Trophoblast cell (in vitro differentiated cells and primary cell): ENCODE data around the gene STON2.

ENCODE experiments used
- DNase-seq, 2 donors: peaks; one replicate each; pipeline ENCODE4 v3.0.0-alpha.2; 2016
- H2AFZ ChIP-seq: 2 replicates; pipeline ENCODE4 v1.6.1; 2013; ENCODE audit warnings: low read length, moderate library complexity, mild to moderate bottlenecking; ENCODE audit not compliant: insufficient read depth, poor library complexity
- H2AK5ac ChIP-seq: 2 replicates; pipeline ENCODE4 v1.6.1; 2013; ENCODE audit warnings: mild to moderate bottlenecking, low read length
- H2BK120ac ChIP-seq: 2 replicates; pipeline ENCODE4 v1.6.1; 2013; ENCODE audit warnings: low read length, mild to moderate bottlenecking, moderate library complexity; ENCODE audit not compliant: insufficient read depth, poor library complexity
- H2BK12ac ChIP-seq: 2 replicates; pipeline ENCODE4 v1.6.1; 2013; ENCODE audit warnings: mild to moderate bottlenecking, low read length, moderate library complexity
- H2BK5ac ChIP-seq: 2 replicates; pipeline ENCODE4 v1.6.1; 2013; ENCODE audit warnings: low read length, low read depth, moderate library complexity, mild to moderate bottlenecking; ENCODE audit not compliant: poor library complexity
- H3K14ac ChIP-seq: 2 replicates; pipeline ENCODE4 v1.6.1; 2013; ENCODE audit warnings: mild to moderate bottlenecking, low read length
- H3K18ac ChIP-seq: 2 replicates; pipeline ENCODE4 v1.6.1; 2013; ENCODE audit warnings: mild to moderate bottlenecking, low read length
- H3K23ac ChIP-seq: 2 replicates; pipeline ENCODE4 v1.6.1; 2013; ENCODE audit warnings: low read length
- H3K27ac ChIP-seq: 2 replicates; pipeline ENCODE4 v1.5.1; 2013; ENCODE audit warnings: low read depth, mild to moderate bottlenecking, inconsistent platforms, low read length, moderate library complexity
- H3K27me3 ChIP-seq: 2 replicates; pipeline ENCODE4 v1.6.1; 2013; ENCODE audit warnings: inconsistent platforms, mild to moderate bottlenecking, low read length, moderate library complexity; ENCODE audit not compliant: insufficient read depth
- H3K36me3 ChIP-seq, 2 experiments: 1 replicate in 1 of 2; 2 replicates in 1 of 2; pipeline ENCODE4 v1.6.1; 2013; ENCODE audit warnings: low read length in 2 of 2, mild to moderate bottlenecking in 2 of 2, moderate library complexity in 1 of 2; ENCODE audit not compliant: insufficient read depth in 2 of 2, control insufficient read depth in 1 of 2
- H3K4ac ChIP-seq: 2 replicates; pipeline ENCODE4 v1.6.1; 2013; ENCODE audit warnings: low read depth, mild to moderate bottlenecking, low read length, moderate library complexity
- H3K4me1 ChIP-seq, 2 experiments: 1 replicate in 1 of 2; 2 replicates in 1 of 2; pipeline ENCODE4 v1.6.1; 2013; ENCODE audit warnings: low read length in 2 of 2, mild to moderate bottlenecking in 2 of 2, moderate library complexity in 1 of 2; ENCODE audit not compliant: insufficient read depth in 2 of 2, control insufficient read depth in 1 of 2
- H3K4me2 ChIP-seq: 2 replicates; pipeline ENCODE4 v1.6.1; 2013; ENCODE audit warnings: inconsistent platforms, mild to moderate bottlenecking, low read length, moderate library complexity
- H3K4me3 ChIP-seq: 2 replicates; pipeline ENCODE4 v1.5.1; 2013; ENCODE audit warnings: mild to moderate bottlenecking, low read depth, low read length, inconsistent platforms
- H3K79me1 ChIP-seq: one replicate; pipeline ENCODE4 v1.6.1; 2013; ENCODE audit warnings: low read length
- H3K79me2 ChIP-seq: 2 replicates; pipeline ENCODE4 v1.6.1; 2013; ENCODE audit warnings: low read length, mild to moderate bottlenecking; ENCODE audit not compliant: control insufficient read depth, insufficient read depth, poor library complexity
- H3K9ac ChIP-seq: 2 replicates; pipeline ENCODE4 v1.6.1; 2013; ENCODE audit warnings: mild to moderate bottlenecking, low read length
- H3K9me3 ChIP-seq: 2 replicates; pipeline ENCODE4 v1.6.1; 2013; ENCODE audit warnings: low read depth, mild to moderate bottlenecking, control low read depth, inconsistent platforms, low read length; ENCODE audit not compliant: insufficient read depth
- H4K12ac ChIP-seq: 2 replicates; pipeline ENCODE4 v1.6.1; 2013; ENCODE audit warnings: low read depth, mild to moderate bottlenecking, low read length, moderate library complexity
- H4K8ac ChIP-seq: 2 replicates; pipeline ENCODE4 v1.6.1; 2013; ENCODE audit warnings: low read depth, mild to moderate bottlenecking, low read length, moderate library complexity
- H4K91ac ChIP-seq: one replicate; pipeline ENCODE4 v1.6.1; 2013; ENCODE audit warnings: low read depth, mild to moderate bottlenecking, low read length, moderate library complexity
- WGBS: extraction: QIAGEN DNeasy Blood & Tissue Kit; methylation state at CpG from one replicate; pipeline ENCODE4 v1.1.7; 2013; ENCODE audit warnings: missing lambda C conversion rate; ENCODE audit not compliant: insufficient read length, insufficient coverage; ENCODE audit errors: extremely low coverage; 5-methylcytosine and 5-hydroxymethylcytosine counted together

Gene STON2

DNA sequence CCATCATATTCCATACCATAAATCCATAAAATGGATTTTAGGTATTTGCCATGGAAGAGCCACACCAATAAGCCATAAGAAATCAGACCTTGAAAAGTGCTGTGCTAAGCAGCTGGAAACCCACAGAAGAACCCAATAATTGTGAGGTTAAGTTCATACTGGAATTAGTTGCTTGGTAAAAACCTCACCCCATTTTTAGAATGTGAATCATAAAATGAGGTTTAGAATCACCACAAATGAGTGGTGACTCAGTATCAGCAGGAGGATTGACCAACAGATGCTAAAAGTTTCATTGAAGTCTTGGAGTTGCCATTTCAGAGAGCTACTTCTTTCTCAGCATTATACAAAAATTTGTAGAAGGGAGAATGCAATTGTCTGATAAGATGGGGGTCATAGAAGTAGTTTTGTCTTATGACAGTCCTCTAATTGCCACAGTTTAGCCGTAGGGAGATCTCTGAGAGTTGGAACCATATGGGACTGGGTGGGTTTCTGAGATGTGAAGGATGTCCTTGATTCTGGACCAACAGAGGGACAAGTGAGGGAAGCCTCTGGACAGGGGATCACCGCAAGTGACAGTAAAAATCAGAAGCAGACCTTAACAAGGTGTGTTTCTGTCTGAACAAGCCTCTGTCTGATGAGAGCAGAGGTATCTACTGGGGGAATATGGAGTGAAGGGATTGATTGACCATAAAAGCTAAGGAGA, 1.4 kb upstream of the STON2 start:
- Histone ChIP-seq H3K79me1 (peaks cover 12% of the 10 kb centered on the region), H3K9ac (no peak overlapping the region)
- no CpG with 5 or more reads among the region's 2 CpGs for WGBS

DNA sequence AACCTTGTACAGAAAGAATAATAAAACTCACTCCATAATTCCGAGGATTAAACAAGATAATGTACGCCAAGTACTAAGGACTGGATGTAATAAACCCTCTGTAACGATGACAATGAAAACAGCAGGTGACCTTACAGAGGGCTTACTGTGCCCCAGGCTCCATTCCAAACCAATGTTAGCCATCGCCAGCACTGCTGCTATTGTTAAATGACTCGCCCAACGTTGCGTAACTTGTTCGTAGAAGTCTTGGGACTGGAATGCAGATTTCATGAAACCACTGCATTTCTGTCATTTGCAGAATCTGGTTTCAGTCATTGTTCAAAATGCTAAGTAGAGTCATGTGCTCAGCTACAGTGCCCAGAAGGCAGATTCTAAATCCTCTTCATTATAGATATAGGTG, 728 bp upstream of the STON2 start:
- no peak overlapping the region for H4K8ac ChIP-seq
- no peak overlapping the region for H2AK5ac ChIP-seq
- no peak overlapping the region for H4K12ac ChIP-seq
- no CpG with 5 or more reads among the region's 8 CpGs for WGBS
- H2BK5ac ChIP-seq: peak overlapping the region; percentile 91
- peak overlapping the region; percentile 5 for H3K4me2 ChIP-seq
- peaks cover 2% of the 10 kb centered on the region for H3K79me2 ChIP-seq
- no peak overlapping the region for H3K4me3 ChIP-seq
- no peak overlapping the region for H3K4ac ChIP-seq
- H3K14ac ChIP-seq: no peak overlapping the region
- H3K9me3 ChIP-seq: no peaks in the 10 kb centered on the region
- H3K36me3 ChIP-seq: peaks cover 2% of the 10 kb centered on the region in 2 experiments
- no peak overlapping the region for H4K91ac ChIP-seq
- DNase-seq: peak; percentile 99 to 100
- no peak overlapping the region for H3K18ac ChIP-seq
- no peak overlapping the region for H3K23ac ChIP-seq
- H3K79me1 ChIP-seq: peaks cover 12% of the 10 kb centered on the region
- H3K27me3 ChIP-seq: no peaks in the 10 kb centered on the region
- H3K27ac ChIP-seq: peak overlapping the region; percentile 88
- H2BK12ac ChIP-seq: no peak overlapping the region
- no peak overlapping the region for H3K9ac ChIP-seq
- peaks cover 17 to 24% of the 10 kb centered on the region in 2 experiments for H3K4me1 ChIP-seq
- H2BK120ac ChIP-seq: no peak overlapping the region
- no peak overlapping the region for H2AFZ ChIP-seq

More for the DNA sequence above, 1.4 kb upstream of the STON2 start:
- no peak overlapping the region for H3K23ac ChIP-seq
- peaks cover 2% of the 10 kb centered on the region for H3K79me2 ChIP-seq
- H3K18ac ChIP-seq: peak overlapping the region; percentile 79
- no peaks in the 10 kb centered on the region for H3K9me3 ChIP-seq
- peak overlapping the region; percentile 53 for H3K4ac ChIP-seq
- H2AK5ac ChIP-seq: no peak overlapping the region
- H3K4me3 ChIP-seq: no peak overlapping the region
- H2BK120ac ChIP-seq: peak overlapping the region; percentile 89
- peak overlapping the region; percentile 40 for H4K8ac ChIP-seq
- H3K27ac ChIP-seq: peak overlapping the region; percentile 88
- peak; percentile 34 to 69 for DNase-seq
- H3K27me3 ChIP-seq: no peaks in the 10 kb centered on the region
- H3K4me2 ChIP-seq: peak overlapping the region; percentile 5
- peaks cover 17 to 22% of the 10 kb centered on the region in 2 experiments for H3K4me1 ChIP-seq
- H2BK12ac ChIP-seq: peak overlapping the region; percentile 95
- H4K12ac ChIP-seq: no peak overlapping the region
- peak overlapping the region; percentile 88 for H4K91ac ChIP-seq
- peak overlapping the region; percentile 94 for H2BK5ac ChIP-seq
- H3K14ac ChIP-seq: peak overlapping the region; percentile 87
- no peak overlapping the region for H2AFZ ChIP-seq
- peaks cover 2% of the 10 kb centered on the region in 2 experiments for H3K36me3 ChIP-seq

DNA sequence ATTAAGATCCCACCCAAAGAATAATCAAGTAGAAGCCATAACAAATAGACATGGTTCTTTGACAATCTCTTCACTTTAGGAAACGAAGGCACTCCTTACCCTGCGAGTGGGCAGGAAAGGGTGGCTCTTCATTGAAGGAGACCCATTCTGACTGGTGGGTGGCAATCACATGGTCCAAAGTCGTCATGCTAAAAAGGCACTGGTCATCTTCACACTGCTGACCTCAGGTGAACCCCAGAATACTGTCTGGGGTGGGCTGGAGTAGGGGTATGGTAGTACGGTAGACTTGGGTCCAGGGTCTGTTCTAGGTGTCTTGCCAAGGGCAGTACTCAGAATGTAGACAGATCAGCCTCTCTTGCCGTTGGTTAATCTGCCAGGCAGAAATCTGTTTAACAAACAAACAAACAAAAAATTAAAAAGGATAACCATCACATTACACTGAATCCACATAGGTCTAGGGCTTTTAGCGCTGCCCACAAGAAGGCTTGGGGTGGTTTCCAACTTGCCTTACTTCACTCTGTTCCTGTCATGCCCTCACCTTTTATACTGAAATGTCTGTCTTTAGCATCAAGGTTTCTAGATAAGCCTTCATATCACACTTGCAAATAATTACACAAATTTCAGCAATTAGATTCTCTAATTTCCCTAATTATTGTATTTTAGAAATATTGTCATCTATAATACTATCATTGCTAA, 1.8 kb downstream of the STON2 start:
- Histone ChIP-seq H3K4me3 (no peak overlapping the region), H2BK120ac (peak overlapping the region; percentile 10), H3K27me3 (no peaks in the 10 kb centered on the region), H3K14ac (no peak overlapping the region), H3K79me2 (peaks cover 2% of the 10 kb centered on the region), H3K23ac (peak overlapping the region; percentile 62), H3K4me1 (peaks cover 17 to 25% of the 10 kb centered on the region in 2 experiments), H3K27ac (no peak overlapping the region), H4K91ac (peak overlapping the region; percentile 36), H3K36me3 (peaks cover 5% of the 10 kb centered on the region in 2 experiments), H2AFZ (no peak overlapping the region), H3K79me1 (peaks cover 12% of the 10 kb centered on the region), H2AK5ac (no peak overlapping the region), H2BK12ac (no peak overlapping the region), H3K9ac (no peak overlapping the region), H3K4me2 (no peak overlapping the region), H2BK5ac (no peak overlapping the region), H3K4ac (peak overlapping the region; percentile 88), H4K12ac (no peak overlapping the region), H3K9me3 (no peaks in the 10 kb centered on the region), H4K8ac (no peak overlapping the region), H3K18ac (no peak overlapping the region)
- DNase-seq: no peak
- no CpG with 5 or more reads among the region's 6 CpGs for WGBS

DNA sequence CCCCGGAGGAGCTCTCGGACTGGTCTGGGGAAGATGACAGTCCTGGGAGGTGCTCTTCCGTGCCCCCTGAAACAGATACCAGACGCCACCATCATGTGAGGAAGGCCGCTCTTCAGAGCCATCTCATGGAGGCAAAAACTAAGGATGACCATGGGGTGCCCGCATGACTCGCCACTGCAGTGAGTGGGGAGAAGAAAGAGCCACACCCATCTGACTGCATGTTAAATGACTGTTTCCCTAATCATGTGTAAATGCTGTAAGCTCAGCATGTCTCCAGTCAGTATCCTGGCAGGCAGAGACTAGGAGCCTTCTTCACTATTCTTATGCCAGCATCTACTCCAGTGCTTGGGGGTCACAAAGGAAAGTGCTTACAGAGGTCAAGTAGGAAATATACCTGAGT, 4.0 kb downstream of the STON2 start:
- no peak overlapping the region for H3K4me2 ChIP-seq
- no peak overlapping the region for H2AFZ ChIP-seq

More for the DNA sequence above, 4.0 kb downstream of the STON2 start:
- no peak overlapping the region for H3K14ac ChIP-seq
- H3K4me1 ChIP-seq: peaks cover 11 to 22% of the 10 kb centered on the region in 2 experiments
- no peak overlapping the region for H3K18ac ChIP-seq
- no peaks in the 10 kb centered on the region for H3K27me3 ChIP-seq
- WGBS: no CpG with 5 or more reads among the region's 7 CpGs
- no peak overlapping the region for H2AK5ac ChIP-seq
- DNase-seq: no peak
- H4K8ac ChIP-seq: no peak overlapping the region
- peaks cover 2% of the 10 kb centered on the region for H3K79me2 ChIP-seq
- H3K36me3 ChIP-seq: peaks cover 5% of the 10 kb centered on the region in 2 experiments
- no peak overlapping the region for H3K4me3 ChIP-seq
- no peak overlapping the region for H2BK120ac ChIP-seq
- no peak overlapping the region for H3K23ac ChIP-seq
- no peak overlapping the region for H4K91ac ChIP-seq
- no peaks in the 10 kb centered on the region for H3K9me3 ChIP-seq
- H3K27ac ChIP-seq: no peak overlapping the region
- no peak overlapping the region for H2BK5ac ChIP-seq
- H3K9ac ChIP-seq: no peak overlapping the region
- H2BK12ac ChIP-seq: no peak overlapping the region
- H3K4ac ChIP-seq: no peak overlapping the region
- H3K79me1 ChIP-seq: peaks cover 7% of the 10 kb centered on the region
- H4K12ac ChIP-seq: no peak overlapping the region
